Neural progenitor cell (in vitro differentiated cells): ENCODE data around the gene LTA. TPM values are rescaled to one million over a fixed set of nuclear protein-coding genes. Genes with fewer than 3 reads are reported as not detected.

ENCODE experiments used
- DNase-seq: peaks from one replicate; pipeline ENCODE4 v3.0.0-alpha.2; 2016; ENCODE audit warnings: low spot score
- H2AFZ ChIP-seq: fragments of 200-600 bp; sonication (generic); replicated peaks from 2 replicates; pipeline ENCODE4 v1.6.1; 2016; ENCODE audit warnings: antibody characterized with exemption
- H3F3A ChIP-seq: fragments of 200-600 bp; sonication (generic); 2 replicates; pipeline ENCODE4 v1.6.1; 2016; ENCODE audit warnings: antibody characterized with exemption, low read depth
- H3K27ac ChIP-seq: fragments of 200-600 bp; sonication (generic); 2 replicates; pipeline ENCODE4 v1.5.1; 2016; ENCODE audit warnings: mild to moderate bottlenecking
- H3K27me3 ChIP-seq: fragments of 200-600 bp; sonication (generic); 2 replicates; pipeline ENCODE4 v1.6.1; 2016; ENCODE audit warnings: mild to moderate bottlenecking, moderate library complexity
- H3K36me3 ChIP-seq: fragments of 200-600 bp; sonication (generic); 2 replicates; pipeline ENCODE4 v1.5.1; 2016
- H3K4me1 ChIP-seq: fragments of 200-600 bp; sonication (generic); 2 replicates; pipeline ENCODE4 v1.6.1; 2016; ENCODE audit warnings: mixed run types
- H3K4me2 ChIP-seq: fragments of 200-600 bp; sonication (generic); 2 replicates; pipeline ENCODE4 v1.6.1; 2016
- H3K4me3 ChIP-seq: fragments of 200-600 bp; sonication (generic); 2 replicates; pipeline ENCODE4 v1.5.1; 2016
- H3K79me2 ChIP-seq: fragments of 200-600 bp; sonication (generic); 2 replicates; pipeline ENCODE4 v1.6.1; 2016; ENCODE audit warnings: low read depth
- H3K9ac ChIP-seq: fragments of 200-600 bp; sonication (generic); 2 replicates; pipeline ENCODE4 v1.6.1; 2016
- H3K9me3 ChIP-seq: fragments of 200-600 bp; sonication (generic); 2 replicates; pipeline ENCODE4 v1.5.1; 2016; ENCODE audit warnings: low read depth
- H4K20me1 ChIP-seq: fragments of 200-600 bp; sonication (generic); 2 replicates; pipeline ENCODE4 v1.6.1; 2016; ENCODE audit warnings: low read depth
- H3K27ac Mint-ChIP-seq: 3 replicates; pipeline ENCODE4 v1.8.0; 2021; ENCODE audit warnings: mixed read lengths
- H3K27me3 Mint-ChIP-seq: 2 replicates; pipeline ENCODE4 v1.8.0; 2022; ENCODE audit warnings: low read depth, mild to moderate bottlenecking, inconsistent platforms, moderate library complexity, mixed read lengths; ENCODE audit not compliant: insufficient read depth
- H3K36me3 Mint-ChIP-seq: 3 replicates; pipeline ENCODE4 v1.8.0; 2021; ENCODE audit warnings: mixed read lengths
- H3K4me1 Mint-ChIP-seq: 3 replicates; pipeline ENCODE4 v1.8.0; 2021; ENCODE audit warnings: mixed read lengths
- H3K4me3 Mint-ChIP-seq: 3 replicates; pipeline ENCODE4 v1.8.0; 2021; ENCODE audit warnings: mild to moderate bottlenecking, moderate library complexity, mixed read lengths
- H3K9me3 Mint-ChIP-seq: 3 replicates; pipeline ENCODE4 v1.8.0; 2020; ENCODE audit warnings: mixed read lengths
- EZH2 ChIP-seq: fragments of 200-600 bp; sonication (generic); IDR thresholded peaks from 2 replicates; pipeline ENCODE4 v1.6.1; 2017; ENCODE audit warnings: antibody characterized with exemption, mild to moderate bottlenecking, moderate library complexity
- EZH2phosphoT487 ChIP-seq: fragments of 200-600 bp; sonication (generic); IDR thresholded peaks from 2 replicates; pipeline ENCODE4 v1.6.1; 2017; ENCODE audit warnings: antibody characterized with exemption
- total RNA-seq: library from RNA; depleted of rRNA; stranded (reverse); fragments of >200 nt; gene quantifications from 2 replicates; pipeline ENCODE4 v1.2.3, GENCODE V29; 2015; ENCODE audit warnings: low replicate concordance
- TF ChIP-seq, protein P1 (sequence below): fragments of 200-600 bp; sonication (generic); IDR thresholded peaks from 2 replicates; pipeline ENCODE4 v1.5.1; 2017; ENCODE audit warnings: antibody characterized with exemption, mild to moderate bottlenecking

The LTA gene
- total RNA-seq, 1 donor from 2014 or later = not detected

DNA sequence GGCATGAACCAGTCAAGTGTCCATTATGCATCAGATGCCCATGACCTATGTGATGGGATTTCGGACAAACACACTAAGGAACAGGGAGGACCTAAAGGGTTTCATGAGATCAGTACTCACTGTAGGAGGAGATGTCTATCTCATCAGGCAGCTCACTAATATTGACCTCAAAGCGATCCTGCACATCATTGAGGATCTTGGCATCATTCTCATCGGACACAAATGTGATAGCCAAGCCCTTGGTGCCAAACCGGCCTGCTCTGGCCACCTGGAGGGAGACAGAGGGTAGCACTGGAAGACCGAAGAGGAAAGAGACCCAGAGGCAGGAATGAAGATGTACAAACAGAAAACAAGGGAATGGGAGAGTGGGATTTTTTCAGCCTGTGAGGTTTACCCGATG lies 41.4 kb upstream of the LTA start:
- Histone ChIP-seq H3K79me2 (peaks cover 34% of the 10 kb centered on the region), H3K4me2 (no peak overlapping the region), H3K36me3 (peaks cover 20% of the 10 kb centered on the region), H3K9ac (no peak overlapping the region), H4K20me1 (peaks cover 74% of the 10 kb centered on the region), H3K4me3 (no peak overlapping the region), H3K9me3 (no peaks in the 10 kb centered on the region), H3K4me1 (no peaks in the 10 kb centered on the region), H3F3A (peaks cover 74% of the 10 kb centered on the region), H3K27me3 (no peaks in the 10 kb centered on the region), H3K27ac (no peak overlapping the region), H2AFZ (no peak overlapping the region)
- H3K4me3 Mint-ChIP-seq = no peak overlapping the region
- no peak overlapping the region for H3K27ac Mint-ChIP-seq
- H3K9me3 Mint-ChIP-seq = no peaks in the 10 kb centered on the region
- peaks cover 6% of the 10 kb centered on the region for H3K27me3 Mint-ChIP-seq
- H3K36me3 Mint-ChIP-seq = peaks cover 45% of the 10 kb centered on the region
- peaks cover 6% of the 10 kb centered on the region for H3K4me1 Mint-ChIP-seq
- no peak for DNase-seq
- TF ChIP-seq EZH2 = no peak
- no peak for TF ChIP-seq EZH2phosphoT487
- TF ChIP-seq, protein P1, sequence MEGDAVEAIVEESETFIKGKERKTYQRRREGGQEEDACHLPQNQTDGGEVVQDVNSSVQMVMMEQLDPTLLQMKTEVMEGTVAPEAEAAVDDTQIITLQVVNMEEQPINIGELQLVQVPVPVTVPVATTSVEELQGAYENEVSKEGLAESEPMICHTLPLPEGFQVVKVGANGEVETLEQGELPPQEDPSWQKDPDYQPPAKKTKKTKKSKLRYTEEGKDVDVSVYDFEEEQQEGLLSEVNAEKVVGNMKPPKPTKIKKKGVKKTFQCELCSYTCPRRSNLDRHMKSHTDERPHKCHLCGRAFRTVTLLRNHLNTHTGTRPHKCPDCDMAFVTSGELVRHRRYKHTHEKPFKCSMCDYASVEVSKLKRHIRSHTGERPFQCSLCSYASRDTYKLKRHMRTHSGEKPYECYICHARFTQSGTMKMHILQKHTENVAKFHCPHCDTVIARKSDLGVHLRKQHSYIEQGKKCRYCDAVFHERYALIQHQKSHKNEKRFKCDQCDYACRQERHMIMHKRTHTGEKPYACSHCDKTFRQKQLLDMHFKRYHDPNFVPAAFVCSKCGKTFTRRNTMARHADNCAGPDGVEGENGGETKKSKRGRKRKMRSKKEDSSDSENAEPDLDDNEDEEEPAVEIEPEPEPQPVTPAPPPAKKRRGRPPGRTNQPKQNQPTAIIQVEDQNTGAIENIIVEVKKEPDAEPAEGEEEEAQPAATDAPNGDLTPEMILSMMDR = no peak

DNA sequence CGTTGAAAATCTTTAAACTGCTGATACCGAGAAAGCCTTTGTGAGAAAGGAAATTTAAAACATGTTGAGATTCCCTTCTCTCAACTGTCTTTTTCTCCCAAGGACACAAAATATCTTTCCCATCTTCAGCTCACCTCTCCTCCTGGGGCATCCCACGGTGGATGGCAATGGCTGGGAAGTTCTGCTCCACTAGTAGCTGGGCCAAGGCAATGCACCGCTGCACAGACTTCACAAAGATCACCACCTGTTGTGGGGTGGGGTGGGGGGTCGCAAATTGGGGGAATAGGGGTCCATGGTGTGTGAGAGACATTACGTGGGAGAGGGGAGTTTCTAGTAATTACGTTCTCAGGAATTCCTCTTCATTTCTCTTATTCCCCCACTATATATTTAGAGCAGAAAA lies 40.9 kb upstream of the LTA start:
- H3K27ac Mint-ChIP-seq = no peak overlapping the region
- H3K9me3 Mint-ChIP-seq = no peaks in the 10 kb centered on the region
- no peak for DNase-seq
- H3K4me1 Mint-ChIP-seq = peaks cover 4% of the 10 kb centered on the region
- peaks cover 6% of the 10 kb centered on the region for H3K27me3 Mint-ChIP-seq
- peaks cover 50% of the 10 kb centered on the region for H3K36me3 Mint-ChIP-seq
- H3K9me3 ChIP-seq = no peaks in the 10 kb centered on the region
- H3F3A ChIP-seq = peaks cover 79% of the 10 kb centered on the region
- H3K4me3 ChIP-seq = no peak overlapping the region
- no peak overlapping the region for H2AFZ ChIP-seq
- no peak for TF ChIP-seq EZH2
- TF ChIP-seq EZH2phosphoT487 = no peak
- TF ChIP-seq, protein P1 = no peak
- no peak overlapping the region for H3K4me2 ChIP-seq
- no peak overlapping the region for H3K27ac ChIP-seq
- no peaks in the 10 kb centered on the region for H3K4me1 ChIP-seq
- H3K9ac ChIP-seq = no peak overlapping the region
- peaks cover 79% of the 10 kb centered on the region for H4K20me1 ChIP-seq
- H3K4me3 Mint-ChIP-seq = no peak overlapping the region
- H3K36me3 ChIP-seq = peaks cover 24% of the 10 kb centered on the region
- H3K79me2 ChIP-seq = peaks cover 39% of the 10 kb centered on the region
- no peaks in the 10 kb centered on the region for H3K27me3 ChIP-seq

DNA sequence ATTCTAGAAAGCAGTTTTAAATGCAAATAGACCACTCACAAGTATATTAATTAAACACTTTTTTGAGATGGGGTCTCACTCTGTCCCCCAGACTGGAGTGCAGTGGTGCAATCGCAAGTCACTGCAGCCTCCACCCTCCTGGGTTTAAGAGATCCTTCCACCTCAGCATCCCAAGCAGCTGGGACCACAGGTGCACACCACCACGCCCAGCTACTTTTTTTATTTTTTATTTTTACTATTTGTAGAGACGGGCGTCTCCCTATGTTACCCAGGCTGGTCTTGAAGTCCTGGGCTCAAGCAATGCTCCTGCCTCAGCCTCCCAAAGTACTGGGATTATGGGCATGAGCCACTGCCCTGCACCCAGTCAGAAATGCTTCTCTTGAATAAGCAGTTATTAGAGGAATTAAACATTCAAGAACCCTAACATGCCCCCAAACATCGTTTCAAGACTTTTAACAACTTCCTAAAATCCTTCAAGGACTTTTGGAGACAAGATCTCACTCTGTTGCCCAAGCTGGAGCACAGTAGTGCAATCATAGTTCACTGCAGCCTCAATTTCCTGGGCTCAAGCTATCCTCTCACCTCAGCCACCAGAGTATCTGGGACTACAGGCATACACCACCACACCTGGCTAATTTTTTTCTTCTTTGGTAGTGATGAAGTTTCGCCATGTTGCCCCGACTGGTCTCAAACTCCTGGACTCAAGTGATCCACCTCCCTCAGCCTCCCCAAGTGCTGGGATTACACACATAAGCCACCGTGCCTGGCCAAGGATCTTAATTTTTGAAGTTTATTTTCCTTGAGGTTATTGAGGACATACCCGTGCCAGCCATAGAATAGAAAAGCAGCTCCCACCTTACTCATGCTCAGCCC lies 40.1 kb upstream of the LTA start:
- Mint-ChIP-seq H3K36me3 (peaks cover 56% of the 10 kb centered on the region), H3K27me3 (peaks cover 6% of the 10 kb centered on the region)

More for the DNA sequence above, 40.1 kb upstream of the LTA start:
- H3K4me1 Mint-ChIP-seq = peaks cover 4% of the 10 kb centered on the region
- Histone ChIP-seq H3K9ac (no peak overlapping the region), H3K4me3 (no peak overlapping the region), H3K79me2 (peaks cover 48% of the 10 kb centered on the region), H3K4me2 (no peak overlapping the region), H3F3A (peaks cover 86% of the 10 kb centered on the region), H3K36me3 (peaks cover 31% of the 10 kb centered on the region), H3K4me1 (no peaks in the 10 kb centered on the region), H3K9me3 (no peaks in the 10 kb centered on the region), H2AFZ (no peak overlapping the region), H3K27ac (no peak overlapping the region), H3K27me3 (no peaks in the 10 kb centered on the region), H4K20me1 (peaks cover 88% of the 10 kb centered on the region)
- TF ChIP-seq, protein P1 = no peak
- TF ChIP-seq EZH2phosphoT487 (no peak), EZH2 (no peak)
- no peak for DNase-seq
- H3K27ac Mint-ChIP-seq = no peak overlapping the region
- no peaks in the 10 kb centered on the region for H3K9me3 Mint-ChIP-seq
- no peak overlapping the region for H3K4me3 Mint-ChIP-seq
